GM12874 (cell line): ENCODE data around the gene SMAP1.

Experiments used
- TF ChIP-seq, protein P1 (sequence below): IDR thresholded peaks from 2 replicates; pipeline ENCODE4 v1.5.1; 2011; ENCODE audit warnings: low read depth, mild to moderate bottlenecking, control low read depth, low read length, moderate library complexity; ENCODE audit not compliant: insufficient read depth

Gene SMAP1

DNA sequence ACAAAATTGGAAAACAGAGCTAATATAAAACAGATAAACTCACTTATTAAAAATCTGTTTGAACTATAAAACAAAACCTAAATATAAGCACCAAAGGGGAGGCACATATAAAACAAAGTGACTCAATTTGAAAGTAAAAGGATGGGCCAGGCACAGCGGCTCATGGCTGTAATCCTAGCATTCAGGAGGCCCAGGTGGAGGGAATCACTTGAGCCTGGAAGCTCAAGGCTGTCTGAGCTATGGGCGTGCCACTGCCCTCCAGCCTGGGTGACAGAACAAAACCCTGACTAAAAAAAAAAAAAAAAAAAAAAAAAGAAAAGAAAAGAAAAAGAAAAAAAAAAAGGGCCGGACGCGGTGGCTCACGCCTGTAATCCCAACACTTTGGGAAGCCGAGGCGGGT, 31.1 kb upstream of the SMAP1 start:
- TF ChIP-seq, protein P1, sequence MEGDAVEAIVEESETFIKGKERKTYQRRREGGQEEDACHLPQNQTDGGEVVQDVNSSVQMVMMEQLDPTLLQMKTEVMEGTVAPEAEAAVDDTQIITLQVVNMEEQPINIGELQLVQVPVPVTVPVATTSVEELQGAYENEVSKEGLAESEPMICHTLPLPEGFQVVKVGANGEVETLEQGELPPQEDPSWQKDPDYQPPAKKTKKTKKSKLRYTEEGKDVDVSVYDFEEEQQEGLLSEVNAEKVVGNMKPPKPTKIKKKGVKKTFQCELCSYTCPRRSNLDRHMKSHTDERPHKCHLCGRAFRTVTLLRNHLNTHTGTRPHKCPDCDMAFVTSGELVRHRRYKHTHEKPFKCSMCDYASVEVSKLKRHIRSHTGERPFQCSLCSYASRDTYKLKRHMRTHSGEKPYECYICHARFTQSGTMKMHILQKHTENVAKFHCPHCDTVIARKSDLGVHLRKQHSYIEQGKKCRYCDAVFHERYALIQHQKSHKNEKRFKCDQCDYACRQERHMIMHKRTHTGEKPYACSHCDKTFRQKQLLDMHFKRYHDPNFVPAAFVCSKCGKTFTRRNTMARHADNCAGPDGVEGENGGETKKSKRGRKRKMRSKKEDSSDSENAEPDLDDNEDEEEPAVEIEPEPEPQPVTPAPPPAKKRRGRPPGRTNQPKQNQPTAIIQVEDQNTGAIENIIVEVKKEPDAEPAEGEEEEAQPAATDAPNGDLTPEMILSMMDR: no peak

DNA sequence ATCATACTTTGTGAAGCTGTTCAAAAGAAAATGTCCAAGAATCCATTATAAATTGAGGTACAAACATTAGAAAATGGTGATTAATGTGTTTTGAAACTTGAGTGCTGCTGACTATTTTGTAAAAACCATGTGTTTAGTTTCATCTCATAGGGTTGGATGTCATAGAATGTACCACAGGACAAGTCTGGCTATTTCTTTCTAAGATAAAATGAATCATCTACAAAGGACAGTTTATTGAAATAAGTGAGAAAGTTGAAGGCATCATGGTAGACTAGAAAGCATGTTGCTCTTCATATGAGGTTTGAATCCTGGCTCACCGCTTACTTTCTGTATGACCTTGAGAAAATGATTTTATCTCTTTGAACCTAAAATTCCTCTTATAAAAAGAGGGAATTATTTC, 29.2 kb upstream of the SMAP1 start:
- TF ChIP-seq, protein P1: no peak

DNA sequence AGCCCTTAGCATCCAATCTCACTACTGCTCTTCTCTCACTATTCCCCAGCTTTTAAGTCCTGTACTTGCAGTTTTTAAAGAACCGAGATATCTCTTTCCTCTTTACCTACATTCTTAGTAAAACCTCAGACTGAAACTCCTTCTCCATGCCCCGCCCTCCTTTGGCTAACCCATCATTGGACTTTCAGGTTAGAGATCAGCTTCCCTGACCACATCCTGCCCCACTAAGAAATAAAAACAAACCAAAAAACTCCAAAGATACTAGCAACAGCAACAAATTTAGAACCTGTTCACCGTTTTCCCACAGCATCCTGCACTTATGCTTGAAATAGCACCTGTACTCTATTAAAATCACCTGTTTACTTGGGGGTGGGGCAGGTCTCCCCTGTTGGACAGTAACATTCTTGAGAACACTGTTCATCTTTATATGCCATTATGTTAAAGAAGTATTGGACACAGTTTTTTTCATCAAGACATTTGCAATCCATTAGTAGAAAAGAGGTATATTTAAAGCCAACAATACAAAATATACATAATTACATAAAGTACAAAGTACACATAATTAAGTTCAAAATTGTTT, 16.3 kb upstream of the SMAP1 start:
- TF ChIP-seq, protein P1: no peak

DNA sequence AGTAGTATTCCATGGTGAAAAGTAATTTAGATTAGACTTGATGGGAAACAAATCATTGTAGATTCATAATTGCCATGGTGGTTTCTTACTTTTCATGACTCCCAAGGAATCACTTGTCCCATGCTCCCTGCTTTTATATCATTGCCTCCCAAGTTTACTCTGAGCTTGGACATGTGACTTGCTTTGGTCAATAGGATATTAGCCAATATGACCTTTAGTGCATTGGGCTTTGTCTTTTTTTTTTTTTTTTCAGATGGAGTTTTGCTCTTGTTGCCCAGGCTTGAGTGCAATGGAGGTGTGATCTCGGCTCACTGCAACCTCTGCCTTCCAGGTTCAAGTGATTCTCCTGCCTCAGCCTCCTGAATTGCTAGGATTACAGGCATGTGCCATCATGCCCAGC, 15.5 kb upstream of the SMAP1 start:
- TF ChIP-seq, protein P1: no peak

DNA sequence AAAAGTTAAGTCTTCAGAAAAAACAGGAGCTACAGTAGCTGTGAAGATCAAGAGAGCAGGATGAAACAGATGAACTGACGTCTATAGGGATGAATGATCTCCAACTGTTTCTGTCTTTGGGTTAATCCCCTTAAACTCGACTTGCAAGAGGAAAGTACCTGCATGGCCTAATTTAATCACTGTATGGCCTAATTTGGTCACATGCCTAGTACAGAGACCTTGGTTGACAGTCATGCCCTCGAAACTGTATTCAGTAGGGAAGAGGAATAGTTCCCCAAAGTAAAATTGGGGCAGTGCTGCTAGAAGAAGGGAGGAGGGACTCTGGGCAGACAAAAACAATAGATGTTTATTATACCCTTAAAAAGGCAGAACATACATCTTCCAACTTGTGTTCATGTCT, 10.0 kb upstream of the SMAP1 start:
- TF ChIP-seq, protein P1: no peak

DNA sequence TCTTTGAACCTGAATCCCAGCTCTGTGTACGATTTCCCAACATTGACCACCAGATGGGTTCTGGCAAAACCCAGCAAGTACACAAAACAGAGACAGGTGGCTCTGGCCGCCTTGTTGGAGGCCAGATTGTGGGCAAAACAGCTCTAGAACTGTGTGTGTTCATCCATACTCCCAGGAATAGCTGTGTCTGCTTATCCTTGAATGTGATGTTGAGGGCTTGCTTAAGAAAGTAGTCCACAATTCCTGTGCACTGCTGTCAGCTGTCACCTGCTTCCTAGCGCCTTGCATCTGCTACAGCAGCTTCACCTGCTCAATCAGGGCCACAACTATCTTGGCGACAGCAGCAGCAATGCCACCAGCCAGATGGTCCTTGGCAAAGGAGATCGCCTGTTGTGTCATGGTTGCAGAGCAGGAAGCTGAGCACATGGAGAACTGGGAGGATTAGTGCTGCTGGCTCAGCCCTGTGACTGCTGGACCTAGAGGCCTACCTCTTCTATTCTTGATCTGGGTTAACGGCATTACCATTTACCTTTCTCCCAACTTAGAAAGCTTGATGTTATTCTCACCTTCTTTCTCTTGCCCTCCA, 3.7 kb upstream of the SMAP1 start:
- TF ChIP-seq, protein P1: no peak

DNA sequence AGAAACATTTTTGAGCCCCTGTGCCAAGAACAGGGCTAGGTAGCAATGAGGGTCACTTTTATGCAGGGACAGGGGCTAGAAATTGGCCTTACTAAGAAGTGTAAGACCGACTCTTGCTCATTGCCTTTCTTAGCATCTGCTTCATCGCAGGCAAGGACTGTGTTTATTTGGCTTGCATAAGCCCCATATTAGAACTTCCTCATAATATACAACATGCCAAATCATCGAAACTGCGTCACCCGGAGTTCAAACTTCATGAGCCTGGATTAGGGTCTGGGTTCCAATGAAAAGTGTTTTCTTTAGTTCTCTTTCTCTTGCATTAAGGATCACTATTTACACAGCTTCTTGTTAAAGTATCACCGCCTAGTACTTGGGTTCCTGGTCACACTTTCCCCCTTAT, 977 bp upstream of the SMAP1 start:
- TF ChIP-seq, protein P1: no peak

DNA sequence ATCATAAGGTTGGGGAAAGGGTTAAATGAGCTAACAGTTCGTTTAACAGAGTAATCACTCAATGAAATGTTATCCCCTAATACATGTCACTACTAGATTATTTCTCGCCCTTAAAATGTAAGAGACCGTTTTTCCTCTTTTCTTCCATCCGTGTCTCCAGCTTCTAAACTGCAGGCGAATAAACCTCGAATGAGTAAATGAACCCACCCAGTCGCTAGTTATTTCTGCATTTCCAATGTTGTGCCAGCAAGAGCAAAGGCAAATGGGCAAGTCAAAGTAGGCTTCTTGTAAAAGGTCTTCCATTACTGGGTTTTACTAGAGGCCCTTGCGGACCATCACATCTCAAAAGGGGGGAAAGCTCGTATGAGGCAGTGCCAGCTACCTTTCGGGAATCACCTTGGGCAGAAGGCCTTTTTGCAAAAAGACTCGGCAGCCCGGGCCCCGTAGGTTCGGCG, 400 bp upstream of the SMAP1 start:
- TF ChIP-seq, protein P1: no peak
